NCI-H82 treated with DMSO at 0.1 percent for 48 hours (cell line): ENCODE measurements around the gene ERICH6B.

Experiments
- DNase-seq: peaks from one replicate; lab custom pipeline; 2025; ENCODE audit not compliant: unreplicated experiment; lab: John Stamatoyannopoulos, UW

ERICH6B gene

DNA sequence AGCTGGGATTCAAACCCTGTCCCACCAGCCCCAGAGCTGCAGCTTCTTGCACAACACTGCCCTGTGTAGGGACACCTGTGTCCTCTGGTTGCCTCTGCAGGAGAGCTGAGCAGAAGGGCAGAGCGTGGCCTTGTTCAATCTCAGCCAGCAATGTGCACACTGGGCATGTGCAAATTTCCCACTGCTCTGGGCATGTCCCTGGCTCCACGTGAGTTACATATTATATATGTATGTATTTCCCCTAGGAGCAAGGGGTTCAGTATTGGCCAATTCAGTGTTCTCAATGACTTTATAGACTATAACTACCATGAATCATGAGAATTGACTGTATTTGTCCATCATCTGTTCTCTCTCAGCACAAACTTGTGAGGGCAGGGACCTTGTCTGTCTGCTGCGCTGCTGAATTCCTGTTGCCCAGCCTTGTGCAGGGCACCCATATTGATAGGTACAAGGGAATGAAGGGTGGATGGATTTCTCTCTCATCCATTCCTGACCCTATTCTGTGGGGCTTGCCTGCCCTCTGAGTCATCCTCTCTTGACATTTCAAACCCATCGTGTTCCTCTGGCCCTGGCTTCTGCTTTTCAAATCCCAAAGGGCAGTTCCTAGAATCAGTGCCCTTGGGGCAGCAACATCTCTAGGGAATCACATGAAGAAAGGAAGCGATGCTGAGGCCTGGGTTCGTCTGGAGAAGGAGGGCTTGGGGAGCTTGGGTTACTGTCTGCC is 69.7 kb downstream of the ERICH6B start:
- DNase-seq, result no peak

DNA sequence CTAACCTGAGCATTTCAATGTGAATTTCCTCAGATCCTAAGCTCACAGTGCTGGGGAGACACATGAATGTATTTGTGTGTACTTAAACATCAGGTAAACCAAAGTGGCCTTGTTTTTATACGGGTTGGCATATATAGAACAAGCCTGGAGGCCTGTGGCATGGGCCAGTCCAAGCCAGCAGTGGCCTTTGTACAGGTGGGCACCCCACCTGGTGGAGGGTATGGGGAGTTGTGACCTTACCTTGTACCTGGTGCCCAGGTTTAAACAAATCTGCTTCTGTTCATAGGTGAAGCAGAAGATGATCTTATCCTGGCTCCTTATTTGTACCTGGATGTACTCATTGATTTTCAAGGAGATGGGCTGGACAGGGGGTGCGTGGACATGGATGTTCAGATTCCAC is 71.0 kb downstream of the ERICH6B start:
- DNase-seq, result no peak

DNA sequence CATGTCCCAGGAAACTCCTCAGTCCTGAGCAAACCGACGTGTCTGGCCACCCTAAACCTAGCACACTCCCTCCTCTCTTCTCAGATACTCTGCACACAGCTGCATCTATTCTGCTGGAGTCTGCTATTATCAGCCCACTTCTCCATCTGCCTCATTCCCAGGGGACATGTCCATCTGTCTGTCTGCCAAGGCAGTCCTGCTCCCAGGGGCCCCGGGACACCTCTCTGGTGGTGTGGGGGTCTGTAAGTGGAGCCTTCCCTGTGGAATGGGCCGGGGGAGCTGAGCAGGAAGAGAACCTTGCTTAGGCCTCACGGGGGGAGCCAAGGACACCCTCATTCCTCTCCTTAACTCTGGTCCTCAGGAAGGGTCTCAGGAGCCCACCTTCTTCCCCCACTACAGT is 72.7 kb downstream of the ERICH6B start:
- no peak for DNase-seq

DNA sequence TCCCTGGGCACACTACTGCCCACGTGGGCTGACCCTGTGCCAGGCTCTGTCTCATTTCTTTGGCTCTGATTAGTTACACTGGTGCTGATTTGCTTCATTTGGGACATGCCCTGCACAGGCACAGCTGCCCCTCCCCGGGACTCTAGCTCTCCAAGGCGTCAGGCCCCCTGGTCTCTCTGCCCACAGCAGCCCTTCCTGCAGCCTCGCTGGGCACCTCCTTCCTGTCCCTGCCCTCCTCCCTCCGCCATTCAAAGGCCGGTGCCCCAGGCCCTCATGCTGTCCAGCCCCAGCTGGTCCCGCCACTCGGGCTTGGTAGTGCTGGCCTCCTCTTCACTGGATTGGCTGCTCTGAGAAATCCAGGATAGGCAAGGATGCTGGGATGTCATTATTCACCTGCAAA is 73.1 kb downstream of the ERICH6B start:
- no peak for DNase-seq

DNA sequence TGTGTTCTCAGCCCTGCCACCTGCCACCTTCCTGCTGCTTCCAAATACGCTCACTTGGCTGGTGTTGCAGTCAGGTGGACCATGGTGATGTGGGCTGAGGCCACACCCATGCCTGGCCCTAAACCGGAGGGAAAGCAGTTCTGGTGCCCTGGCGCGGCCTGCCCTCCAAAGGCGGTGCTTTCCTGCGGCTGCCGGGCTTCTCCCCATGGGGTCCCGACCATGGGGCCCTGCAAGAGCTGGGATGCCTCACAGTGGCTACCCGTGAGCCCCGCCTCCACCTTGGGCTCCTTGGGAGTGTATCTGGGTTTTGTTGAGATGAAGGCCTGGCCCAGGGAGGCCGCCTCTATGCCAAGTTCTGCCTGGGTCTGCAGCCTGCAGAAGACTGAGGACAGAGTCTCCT is 73.7 kb downstream of the ERICH6B start:
- no peak for DNase-seq

DNA sequence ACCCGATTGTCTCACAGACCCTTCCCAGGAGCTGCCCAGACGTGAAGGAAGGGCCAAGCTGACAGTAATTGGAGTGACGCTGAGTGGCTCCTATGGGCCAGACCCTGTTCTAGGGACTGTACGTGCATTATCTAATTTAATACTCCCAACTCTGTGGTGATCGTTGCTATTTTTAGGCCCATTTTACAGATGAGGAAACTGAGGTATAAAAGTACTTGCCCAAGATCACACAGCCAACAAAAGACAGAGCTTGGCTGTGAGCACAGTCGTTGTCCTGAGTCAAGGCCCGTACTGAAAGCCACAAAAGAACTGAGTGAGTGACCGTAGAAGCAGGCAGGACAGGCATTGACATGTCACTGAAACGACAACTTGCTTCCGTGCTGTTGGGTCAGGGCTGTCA is 74.7 kb downstream of the ERICH6B start:
- no peak for DNase-seq

DNA sequence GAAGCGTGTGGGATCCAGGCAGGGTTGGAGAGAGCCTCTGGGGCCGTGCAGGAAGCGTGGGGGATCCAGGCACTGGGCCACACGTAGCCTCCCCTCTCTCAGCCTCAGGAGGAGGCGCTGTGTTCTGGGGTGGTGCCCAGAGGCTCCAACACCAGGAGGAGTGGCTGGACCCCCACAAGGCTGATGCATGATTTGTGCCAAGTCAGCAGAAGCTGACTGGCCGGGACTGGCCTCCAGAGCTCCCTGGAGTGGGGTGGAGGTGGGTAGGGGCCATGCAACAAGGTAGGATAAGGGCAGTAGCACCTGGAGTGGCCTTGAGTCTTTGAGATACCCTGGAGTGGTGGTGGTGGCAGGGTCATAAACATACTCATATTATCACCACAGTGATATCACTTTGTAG is 75.3 kb downstream of the ERICH6B start:
- no peak for DNase-seq

DNA sequence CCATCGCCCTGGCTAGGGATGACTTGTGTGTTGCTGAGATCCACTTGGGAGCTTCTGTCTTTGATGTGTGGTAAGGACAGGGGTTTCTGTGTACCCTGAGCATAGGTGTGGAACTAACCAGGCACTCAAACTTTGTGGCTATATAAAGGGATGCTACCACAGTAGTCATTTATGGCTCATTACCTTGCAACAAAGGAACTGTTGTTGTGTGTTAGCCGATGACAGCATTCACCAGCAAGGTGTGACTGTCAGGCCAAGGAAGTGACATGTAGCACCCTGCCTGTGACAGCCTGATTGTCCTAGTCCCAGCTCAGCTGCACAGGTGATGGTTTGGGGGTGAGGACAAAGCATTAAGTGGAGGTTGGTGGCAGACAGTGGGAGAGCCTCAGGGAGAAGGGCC is 77.2 kb downstream of the ERICH6B start:
- DNase-seq, result no peak

DNA sequence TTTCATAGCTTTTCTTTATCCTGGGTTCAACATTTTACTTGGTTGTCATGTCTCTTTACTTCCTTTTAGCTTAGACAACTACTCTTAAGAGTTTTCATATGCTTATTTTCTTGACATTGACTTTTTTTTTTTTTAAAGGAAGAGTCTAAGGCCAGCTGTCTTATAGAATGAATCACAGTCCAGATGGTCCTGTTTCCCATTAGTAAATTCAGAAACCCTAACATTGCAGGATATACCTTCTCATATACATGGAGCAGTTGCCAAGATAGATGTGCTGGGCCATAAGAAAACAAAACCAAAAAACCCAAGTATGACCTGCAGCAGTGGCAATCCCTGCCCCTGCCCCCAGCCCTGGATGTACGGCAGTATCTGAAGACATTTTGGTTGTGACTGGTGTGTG is 78.0 kb downstream of the ERICH6B start:
- DNase-seq, result no peak

DNA sequence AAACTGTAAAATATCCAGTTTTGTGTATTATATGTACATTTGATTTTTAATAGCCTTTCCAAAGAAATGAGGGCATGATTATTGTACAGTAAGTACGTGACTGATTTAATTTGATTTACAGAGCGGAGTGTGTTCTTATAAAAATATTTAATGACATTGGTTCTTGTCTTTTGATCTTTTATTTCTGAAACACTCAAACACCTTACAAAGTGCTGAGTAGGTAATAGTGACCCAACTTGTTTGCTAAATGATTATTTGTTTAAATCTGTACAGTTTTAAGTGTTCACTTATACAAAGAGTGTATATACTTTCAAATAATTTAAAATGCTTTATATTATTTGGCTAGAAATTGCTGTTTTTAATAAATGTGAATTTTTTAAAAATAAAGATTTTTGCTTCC is 79.3 kb downstream of the ERICH6B start:
- no peak for DNase-seq

DNA sequence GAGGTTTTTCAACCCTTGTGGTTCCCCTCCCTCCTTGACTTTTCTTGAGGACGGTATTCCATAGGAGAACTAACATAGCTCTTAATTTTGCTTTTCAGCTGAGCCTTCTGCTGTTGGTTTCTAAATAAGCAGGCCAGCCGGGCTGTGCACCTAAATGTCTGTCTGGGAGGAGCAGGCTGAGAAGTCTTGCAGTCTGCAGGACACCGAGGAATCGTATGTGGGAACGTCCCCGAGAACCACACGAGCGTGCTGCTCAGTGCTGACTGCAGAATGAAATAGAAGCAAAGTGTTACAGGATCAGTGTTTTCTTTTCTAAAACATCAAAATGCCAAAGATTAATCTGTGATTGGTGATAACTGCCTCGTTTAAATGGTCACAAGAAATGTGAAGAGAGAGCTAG is 80.9 kb downstream of the ERICH6B start:
- DNase-seq, result no peak

DNA sequence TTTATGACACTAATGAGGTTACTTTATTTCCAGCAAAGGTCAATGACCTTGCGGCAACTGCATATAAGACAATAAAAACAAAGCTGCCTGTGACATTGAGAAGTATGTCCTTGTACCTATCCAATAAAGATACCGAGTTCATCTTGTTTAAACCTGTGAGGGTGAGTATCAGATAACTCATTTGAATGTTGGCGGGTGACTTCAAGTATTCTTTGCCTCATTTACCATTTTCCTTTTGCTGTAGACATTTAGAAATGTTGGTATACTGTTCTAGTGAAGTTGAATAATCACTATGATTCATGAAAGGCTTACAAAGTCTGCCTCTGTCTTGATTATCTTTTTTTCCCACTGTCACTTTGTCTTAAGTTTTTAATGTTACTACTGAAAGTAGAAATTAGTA is 85.8 kb downstream of the ERICH6B start:
- no peak for DNase-seq

DNA sequence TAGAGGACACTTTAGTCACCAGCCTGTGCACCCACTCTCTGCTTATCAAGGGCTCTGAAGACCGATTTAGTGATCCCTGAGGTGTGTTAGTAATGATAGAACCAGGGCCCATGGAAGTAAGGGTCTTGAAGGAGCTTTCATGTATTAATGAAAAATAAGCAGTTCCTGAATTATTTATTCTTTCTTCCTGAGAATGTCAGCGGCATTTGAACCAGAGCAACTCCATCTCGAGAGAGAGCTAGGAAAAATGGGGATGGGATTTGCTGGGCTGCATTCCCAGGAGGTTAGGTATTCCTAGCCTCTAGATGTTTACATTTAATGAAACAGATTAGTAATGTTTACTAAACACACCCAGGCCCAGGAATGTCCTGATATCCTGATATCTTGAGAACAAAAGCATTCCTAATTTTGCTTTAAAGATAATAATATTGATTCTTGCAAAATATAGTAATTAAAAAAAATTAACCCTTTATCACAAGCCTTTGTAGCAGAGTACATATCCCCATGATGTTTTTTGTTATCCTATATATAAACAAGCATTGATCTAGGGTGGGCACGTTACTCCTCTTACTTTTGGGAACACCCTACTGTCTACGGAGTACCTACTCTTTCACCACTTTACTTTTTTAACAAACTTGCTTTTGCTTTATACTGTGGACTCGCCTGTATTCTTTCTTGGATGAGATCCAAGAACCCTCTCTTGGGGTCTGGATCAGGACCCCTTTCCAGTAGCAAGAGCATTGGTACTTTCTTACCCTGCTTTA is 87.7 kb downstream of the ERICH6B start:
- DNase-seq, result no peak

DNA sequence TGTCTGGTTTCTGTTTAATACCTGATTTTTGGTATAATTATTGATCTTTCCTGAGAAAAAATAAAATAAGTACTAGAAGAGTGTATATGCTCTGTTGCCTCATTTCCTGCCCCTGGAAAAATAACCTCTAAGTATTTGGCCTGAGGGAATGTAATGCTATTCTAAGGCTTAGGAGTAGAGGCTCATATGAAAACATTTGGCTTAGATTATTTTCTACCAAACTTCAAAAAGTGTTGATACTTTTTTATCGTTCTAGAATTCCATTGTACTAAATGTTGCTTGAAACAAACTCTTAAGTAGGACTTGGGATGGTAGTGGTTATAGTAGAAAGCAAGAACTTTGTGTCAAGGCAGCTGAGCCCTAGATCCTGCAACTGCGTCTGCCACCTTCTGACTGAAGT is 93.0 kb downstream of the ERICH6B start:
- DNase-seq, result no peak

DNA sequence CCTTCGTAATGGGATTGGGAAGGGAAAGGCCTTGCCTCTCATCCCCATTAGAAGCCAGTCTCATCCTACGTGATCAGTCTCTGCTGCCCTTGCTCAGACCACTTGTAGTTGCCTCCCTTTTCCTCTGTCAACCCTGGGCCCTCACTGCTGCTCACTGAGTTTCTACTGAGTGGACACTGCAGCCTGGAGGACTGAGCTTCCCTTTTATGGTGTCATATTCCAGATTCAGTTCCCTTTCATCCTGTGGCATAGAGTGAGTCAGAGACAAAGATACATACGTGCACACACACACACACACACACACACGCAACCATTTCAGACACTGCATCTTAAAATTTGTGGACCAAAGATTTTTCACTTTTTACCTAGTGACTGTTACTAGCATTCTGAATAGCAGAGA is 94.2 kb downstream of the ERICH6B start:
- no peak for DNase-seq

DNA sequence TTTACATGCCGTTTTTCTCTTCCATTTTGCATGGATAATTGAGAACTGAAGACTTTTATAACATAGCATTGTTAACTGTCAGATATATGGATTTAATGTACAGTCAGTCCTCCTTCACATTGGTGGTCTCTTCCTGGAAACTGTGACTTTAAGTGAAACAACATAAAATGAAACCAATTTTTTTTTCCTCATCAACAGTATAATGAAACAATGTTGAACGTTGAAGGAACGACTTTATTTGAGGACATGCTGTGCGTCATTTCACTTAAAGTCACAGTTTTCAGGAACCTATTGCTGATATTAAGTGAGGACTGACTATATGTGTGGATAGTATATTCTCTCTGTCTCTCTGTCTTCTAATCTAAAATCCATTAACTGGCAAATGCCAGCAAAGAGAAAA is 96.0 kb downstream of the ERICH6B start:
- DNase-seq, result no peak

DNA sequence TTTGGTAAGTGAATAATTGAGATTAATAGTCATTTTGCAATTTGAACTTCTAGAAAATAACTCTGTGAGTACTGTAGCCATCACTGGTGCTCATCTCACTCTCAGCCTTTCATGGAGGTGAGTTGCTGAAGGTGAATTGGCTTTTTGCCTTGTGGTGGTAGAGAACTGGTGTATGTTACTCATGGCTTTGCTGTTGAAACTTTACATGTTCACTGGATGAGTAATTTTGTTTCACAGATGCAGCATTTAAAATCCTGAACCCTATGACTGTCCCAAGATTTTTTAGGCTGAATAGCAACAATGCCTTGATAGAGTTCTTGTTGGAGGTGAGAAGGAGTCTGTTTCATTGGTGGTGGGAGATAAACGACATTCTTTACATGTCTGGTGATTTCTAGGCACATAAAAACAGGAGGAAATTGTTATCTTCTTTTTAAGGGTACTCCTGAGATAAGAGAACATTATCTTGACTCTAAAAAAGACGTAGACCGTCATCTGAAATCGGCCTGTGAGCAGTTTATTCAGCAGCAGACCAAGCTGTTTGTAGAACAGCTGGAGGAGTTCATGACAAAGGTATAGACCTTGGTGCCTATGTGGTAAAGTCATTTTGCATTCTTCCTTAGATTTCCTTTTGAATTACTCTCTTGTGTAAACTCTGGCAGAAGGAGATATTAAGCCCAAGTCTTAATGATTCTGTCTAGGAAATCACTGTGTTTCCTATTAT is 96.9 kb downstream of the ERICH6B start:
- no peak for DNase-seq

DNA sequence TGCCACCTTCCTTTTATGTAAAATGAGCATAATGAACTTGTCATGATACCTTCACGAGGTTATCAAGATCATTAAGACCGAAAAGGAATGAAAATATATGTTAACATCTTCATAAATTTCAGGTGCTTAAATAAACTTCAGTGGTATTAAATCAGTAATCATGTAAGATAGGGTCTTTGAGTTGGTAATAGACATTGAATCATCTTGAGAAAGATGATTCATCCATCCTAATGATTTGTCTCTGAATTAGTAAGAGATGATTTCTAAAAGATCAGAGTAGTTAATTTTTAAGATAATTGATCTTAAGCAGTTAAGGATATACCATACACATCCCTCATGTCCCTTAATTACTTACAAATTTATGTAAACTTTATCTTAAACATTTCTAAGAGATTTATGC is 98.8 kb downstream of the ERICH6B start:
- no peak for DNase-seq

DNA sequence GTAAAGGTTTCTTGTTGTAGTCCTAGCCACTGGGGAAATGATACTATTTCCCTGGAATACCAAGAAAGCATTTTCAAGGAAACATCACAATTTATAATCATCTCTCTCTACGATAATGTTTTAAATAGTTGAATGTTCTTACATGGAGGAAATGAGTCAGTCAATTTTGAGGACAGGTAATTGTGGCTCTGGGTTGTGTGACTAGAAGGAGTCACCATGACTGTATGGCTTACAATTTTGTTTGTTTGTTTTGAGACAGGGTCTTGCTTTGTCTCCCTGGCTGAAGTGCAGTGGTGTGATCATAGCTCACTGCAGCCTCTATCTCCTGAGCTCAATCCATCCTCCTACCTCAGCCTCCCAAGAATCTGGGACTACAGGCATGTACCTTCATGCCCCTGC is 103.4 kb downstream of the ERICH6B start:
- DNase-seq, result no peak

DNA sequence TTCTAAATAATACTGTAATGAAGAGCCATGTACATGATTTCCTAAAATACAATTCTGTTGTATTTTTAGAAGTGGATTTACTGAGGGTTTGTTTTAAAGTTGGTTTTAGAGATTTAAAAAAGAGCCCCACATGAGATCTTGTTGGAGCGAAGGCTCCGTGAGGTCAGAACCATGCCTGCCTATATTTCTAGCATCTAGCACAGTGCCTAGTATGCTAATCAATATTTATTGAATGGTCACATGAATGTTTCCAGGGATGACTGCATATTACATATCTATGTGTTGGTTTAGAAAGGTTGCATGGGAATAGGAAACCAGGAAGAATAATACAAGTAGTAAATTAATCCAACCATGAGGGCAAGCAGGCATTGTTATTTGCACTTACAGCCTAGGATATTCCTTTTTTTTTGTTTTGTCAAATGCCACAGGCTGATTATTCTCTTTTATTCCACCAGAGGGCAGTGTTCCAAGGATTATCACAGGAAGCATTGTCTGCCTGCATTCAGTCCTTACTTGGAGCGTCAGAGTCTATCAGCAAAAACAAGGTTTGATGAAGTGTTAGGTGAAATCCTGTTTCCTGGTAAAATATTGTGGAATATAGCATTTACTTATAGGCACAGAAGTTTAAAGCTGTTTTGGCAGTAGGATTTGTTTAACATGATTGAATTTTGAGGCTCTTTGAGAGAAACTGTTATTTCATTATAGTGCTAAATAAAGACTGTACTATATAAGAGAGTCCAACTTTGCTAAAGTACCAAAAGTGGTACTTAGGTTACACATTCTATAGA is 104.0 kb downstream of the ERICH6B start:
- peak; percentile 76 for DNase-seq

DNA sequence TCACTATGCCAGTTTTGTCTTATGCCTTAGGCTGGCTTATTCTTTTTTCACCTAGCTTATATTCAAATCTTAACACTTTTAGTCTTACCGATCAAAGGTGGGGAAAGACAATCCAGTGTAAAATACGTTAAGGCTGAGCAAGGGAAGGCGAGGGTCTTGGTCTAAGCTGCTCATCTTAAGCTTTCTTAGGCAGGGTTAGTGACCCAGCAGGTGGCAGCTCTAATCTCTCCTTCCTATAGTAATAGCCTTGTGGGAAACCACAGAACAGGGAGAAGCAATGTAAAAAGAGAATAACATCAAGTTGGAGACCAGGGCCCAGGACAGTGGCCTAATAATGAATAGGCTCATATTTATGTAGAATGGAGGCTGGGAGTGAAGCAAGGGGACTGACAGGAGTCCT is 104.9 kb downstream of the ERICH6B start:
- peak; percentile 90 for DNase-seq
